ENCODE data around the gene PUSL1.
A peak's percentile ranks its signal among the peaks of the same experiment; 100 is the strongest.

The PUSL1 gene

GRCh38 chr1:1348420-1349255, 40.2 kb downstream of the PUSL1 start (continued):
- TF ChIP-seq, protein P1, sequence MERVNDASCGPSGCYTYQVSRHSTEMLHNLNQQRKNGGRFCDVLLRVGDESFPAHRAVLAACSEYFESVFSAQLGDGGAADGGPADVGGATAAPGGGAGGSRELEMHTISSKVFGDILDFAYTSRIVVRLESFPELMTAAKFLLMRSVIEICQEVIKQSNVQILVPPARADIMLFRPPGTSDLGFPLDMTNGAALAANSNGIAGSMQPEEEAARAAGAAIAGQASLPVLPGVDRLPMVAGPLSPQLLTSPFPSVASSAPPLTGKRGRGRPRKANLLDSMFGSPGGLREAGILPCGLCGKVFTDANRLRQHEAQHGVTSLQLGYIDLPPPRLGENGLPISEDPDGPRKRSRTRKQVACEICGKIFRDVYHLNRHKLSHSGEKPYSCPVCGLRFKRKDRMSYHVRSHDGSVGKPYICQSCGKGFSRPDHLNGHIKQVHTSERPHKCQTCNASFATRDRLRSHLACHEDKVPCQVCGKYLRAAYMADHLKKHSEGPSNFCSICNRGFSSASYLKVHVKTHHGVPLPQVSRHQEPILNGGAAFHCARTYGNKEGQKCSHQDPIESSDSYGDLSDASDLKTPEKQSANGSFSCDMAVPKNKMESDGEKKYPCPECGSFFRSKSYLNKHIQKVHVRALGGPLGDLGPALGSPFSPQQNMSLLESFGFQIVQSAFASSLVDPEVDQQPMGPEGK (tag by site-specific recombination; IDR thresholded peaks at IDR 0.05): 0 out of 2 replicates have a peak, but pooled peaks have one; percentile 12
- TF ChIP-seq, protein P2, sequence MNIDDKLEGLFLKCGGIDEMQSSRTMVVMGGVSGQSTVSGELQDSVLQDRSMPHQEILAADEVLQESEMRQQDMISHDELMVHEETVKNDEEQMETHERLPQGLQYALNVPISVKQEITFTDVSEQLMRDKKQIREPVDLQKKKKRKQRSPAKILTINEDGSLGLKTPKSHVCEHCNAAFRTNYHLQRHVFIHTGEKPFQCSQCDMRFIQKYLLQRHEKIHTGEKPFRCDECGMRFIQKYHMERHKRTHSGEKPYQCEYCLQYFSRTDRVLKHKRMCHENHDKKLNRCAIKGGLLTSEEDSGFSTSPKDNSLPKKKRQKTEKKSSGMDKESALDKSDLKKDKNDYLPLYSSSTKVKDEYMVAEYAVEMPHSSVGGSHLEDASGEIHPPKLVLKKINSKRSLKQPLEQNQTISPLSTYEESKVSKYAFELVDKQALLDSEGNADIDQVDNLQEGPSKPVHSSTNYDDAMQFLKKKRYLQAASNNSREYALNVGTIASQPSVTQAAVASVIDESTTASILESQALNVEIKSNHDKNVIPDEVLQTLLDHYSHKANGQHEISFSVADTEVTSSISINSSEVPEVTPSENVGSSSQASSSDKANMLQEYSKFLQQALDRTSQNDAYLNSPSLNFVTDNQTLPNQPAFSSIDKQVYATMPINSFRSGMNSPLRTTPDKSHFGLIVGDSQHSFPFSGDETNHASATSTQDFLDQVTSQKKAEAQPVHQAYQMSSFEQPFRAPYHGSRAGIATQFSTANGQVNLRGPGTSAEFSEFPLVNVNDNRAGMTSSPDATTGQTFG (tag by site-specific recombination; IDR thresholded peaks at IDR 0.05; ENCODE audit: borderline replicate concordance): no peak
- TF ChIP-seq, protein P3, sequence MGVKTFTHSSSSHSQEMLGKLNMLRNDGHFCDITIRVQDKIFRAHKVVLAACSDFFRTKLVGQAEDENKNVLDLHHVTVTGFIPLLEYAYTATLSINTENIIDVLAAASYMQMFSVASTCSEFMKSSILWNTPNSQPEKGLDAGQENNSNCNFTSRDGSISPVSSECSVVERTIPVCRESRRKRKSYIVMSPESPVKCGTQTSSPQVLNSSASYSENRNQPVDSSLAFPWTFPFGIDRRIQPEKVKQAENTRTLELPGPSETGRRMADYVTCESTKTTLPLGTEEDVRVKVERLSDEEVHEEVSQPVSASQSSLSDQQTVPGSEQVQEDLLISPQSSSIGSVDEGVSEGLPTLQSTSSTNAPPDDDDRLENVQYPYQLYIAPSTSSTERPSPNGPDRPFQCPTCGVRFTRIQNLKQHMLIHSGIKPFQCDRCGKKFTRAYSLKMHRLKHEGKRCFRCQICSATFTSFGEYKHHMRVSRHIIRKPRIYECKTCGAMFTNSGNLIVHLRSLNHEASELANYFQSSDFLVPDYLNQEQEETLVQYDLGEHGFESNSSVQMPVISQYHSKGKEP (tag by site-specific recombination; IDR thresholded peaks at IDR 0.05): no peak
- no peak for TF ChIP-seq ZNF843 (tag by site-specific recombination; IDR thresholded peaks at IDR 0.05)
- no peak for TF ChIP-seq ZNF404 (tag by site-specific recombination; IDR thresholded peaks at IDR 0.05)
- TF ChIP-seq ZNF335 (tag by site-specific recombination; conservative IDR thresholded peaks at IDR 0.05): peak; percentile 64
- no peak for TF ChIP-seq ZNF629 (tag by site-specific recombination; IDR thresholded peaks at IDR 0.05)
- peak; percentile 57; the same call in 1 of the 2 replicates for TF ChIP-seq KLF9 (tag by site-specific recombination; IDR thresholded peaks at IDR 0.05; ENCODE audit: low read depth)
- TF ChIP-seq BCL11A (tag by site-specific recombination; IDR thresholded peaks at IDR 0.05; ENCODE audit: low read depth): peak; percentile 64; the same call in 1 of the 2 replicates
- TF ChIP-seq ZNF677 (tag by site-specific recombination; IDR thresholded peaks at IDR 0.05): 0 out of 2 replicates have a peak, but pooled peaks have one; percentile 10
- no peak for TF ChIP-seq KLF16 (tag by site-specific recombination; IDR thresholded peaks at IDR 0.05)
- TF ChIP-seq ZNF354C (tag by site-specific recombination; IDR thresholded peaks at IDR 0.05; ENCODE audit: borderline replicate concordance, low read depth): no peak
- TF ChIP-seq, protein P4, sequence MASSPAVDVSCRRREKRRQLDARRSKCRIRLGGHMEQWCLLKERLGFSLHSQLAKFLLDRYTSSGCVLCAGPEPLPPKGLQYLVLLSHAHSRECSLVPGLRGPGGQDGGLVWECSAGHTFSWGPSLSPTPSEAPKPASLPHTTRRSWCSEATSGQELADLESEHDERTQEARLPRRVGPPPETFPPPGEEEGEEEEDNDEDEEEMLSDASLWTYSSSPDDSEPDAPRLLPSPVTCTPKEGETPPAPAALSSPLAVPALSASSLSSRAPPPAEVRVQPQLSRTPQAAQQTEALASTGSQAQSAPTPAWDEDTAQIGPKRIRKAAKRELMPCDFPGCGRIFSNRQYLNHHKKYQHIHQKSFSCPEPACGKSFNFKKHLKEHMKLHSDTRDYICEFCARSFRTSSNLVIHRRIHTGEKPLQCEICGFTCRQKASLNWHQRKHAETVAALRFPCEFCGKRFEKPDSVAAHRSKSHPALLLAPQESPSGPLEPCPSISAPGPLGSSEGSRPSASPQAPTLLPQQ (tag by site-specific recombination; IDR thresholded peaks at IDR 0.05): peak; percentile 69; the same call in 1 of the 2 replicates

GRCh38 chr1:1349256-1350012, 41.0 kb downstream of the PUSL1 start, which contains the start of gene DVL1:
DVL1 (minus strand) TSS chr1:1349418; CDS start chr1:1349065, 353 bp downstream.
- no peaks in the 10 kb centered on the region for H3K9me3 ChIP-seq (ENCODE audit: control insufficient read depth, insufficient read depth, low read depth, low read length)
- H3K4me3 ChIP-seq (ENCODE audit: low read depth, low read length): peak within 1 kb of the TSS; percentile 64
- CTCF ChIA-PET: no interaction called here
- POLR2A ChIA-PET: interaction anchor here (1.5 kb wide), 1 partner anchor 56 kb away, joined by 3 read pairs; no protein-coding TSS in a partner anchor
- H3K27ac ChIP-seq (ENCODE audit: extremely low read depth, low read depth, low read length): peak within 1 kb of the TSS; percentile 96
- peaks cover 14% of the 10 kb centered on the region for H3K4me1 ChIP-seq (ENCODE audit: control insufficient read depth, insufficient read depth, low read length)
- H3K36me3 ChIP-seq (ENCODE audit: control insufficient read depth in 2 of 2, insufficient read depth in 1 of 2, low read length in 2 of 2): peaks cover 0 to 11% of the 10 kb centered on the region in 2 experiments; a peak in 1 of 3 replicates
- no peak for TF ChIP-seq SP7 (tag by site-specific recombination; IDR thresholded peaks at IDR 0.05)
- peak; percentile 42; the same call in 1 of the 2 replicates for TF ChIP-seq KLF10 (tag by site-specific recombination; IDR thresholded peaks at IDR 0.05)
- no peak for TF ChIP-seq ZNF248 (tag by site-specific recombination; IDR thresholded peaks at IDR 0.05)
- TF ChIP-seq ZBTB26 (tag by site-specific recombination; optimal IDR thresholded peaks at IDR 0.05): peak; percentile 61
- peak; percentile 48; the same call in 1 of the 2 replicates for TF ChIP-seq ZNF398 (tag by site-specific recombination; IDR thresholded peaks at IDR 0.05)
- TF ChIP-seq, protein P4 (tag by site-specific recombination; IDR thresholded peaks at IDR 0.05): peak; percentile 28; the same call in 1 of the 2 replicates

All from HEK293 (cell line).